ENCODE measurements around the gene SLC31A1. TPM values are rescaled to one million over a fixed set of nuclear protein-coding genes. Genes with fewer than 3 reads are reported as not detected.
"Not testable (repeated sequence)": the region's sequence is repeated elsewhere in the genome, so short reads cannot be mapped to it uniquely, and the experiment has no call there.

Gene SLC31A1
- total RNA-seq, 4 donors from 2014 or later = 2.9 to 5.6 (median 4.3) TPM

GRCh38 chr9:113227436-113227835, 6.1 kb downstream of the SLC31A1 start:
- ATAC-seq (no peak), DNase-seq (no peak)
- Histone ChIP-seq H3K27ac (no peak overlapping the region), H3K9me3 (no peaks in the 10 kb centered on the region), H3K36me3 (no peaks in the 10 kb centered on the region), H3K4me3 (no peak overlapping the region), H3K27me3 (no peaks in the 10 kb centered on the region), H3K4me1 (peaks cover 3 to 8% of the 10 kb centered on the region in 2 donors)
- TF ChIP-seq POLR2A (IDR thresholded peaks at IDR 0.05) = no peak
- TF ChIP-seq, protein P1, sequence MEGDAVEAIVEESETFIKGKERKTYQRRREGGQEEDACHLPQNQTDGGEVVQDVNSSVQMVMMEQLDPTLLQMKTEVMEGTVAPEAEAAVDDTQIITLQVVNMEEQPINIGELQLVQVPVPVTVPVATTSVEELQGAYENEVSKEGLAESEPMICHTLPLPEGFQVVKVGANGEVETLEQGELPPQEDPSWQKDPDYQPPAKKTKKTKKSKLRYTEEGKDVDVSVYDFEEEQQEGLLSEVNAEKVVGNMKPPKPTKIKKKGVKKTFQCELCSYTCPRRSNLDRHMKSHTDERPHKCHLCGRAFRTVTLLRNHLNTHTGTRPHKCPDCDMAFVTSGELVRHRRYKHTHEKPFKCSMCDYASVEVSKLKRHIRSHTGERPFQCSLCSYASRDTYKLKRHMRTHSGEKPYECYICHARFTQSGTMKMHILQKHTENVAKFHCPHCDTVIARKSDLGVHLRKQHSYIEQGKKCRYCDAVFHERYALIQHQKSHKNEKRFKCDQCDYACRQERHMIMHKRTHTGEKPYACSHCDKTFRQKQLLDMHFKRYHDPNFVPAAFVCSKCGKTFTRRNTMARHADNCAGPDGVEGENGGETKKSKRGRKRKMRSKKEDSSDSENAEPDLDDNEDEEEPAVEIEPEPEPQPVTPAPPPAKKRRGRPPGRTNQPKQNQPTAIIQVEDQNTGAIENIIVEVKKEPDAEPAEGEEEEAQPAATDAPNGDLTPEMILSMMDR (IDR thresholded peaks at IDR 0.05 in 4 of 5, conservative IDR thresholded peaks at IDR 0.05 in 1 of 5) = no peak
- in situ Hi-C loops (cut with MboI; ENCODE audit: low sequenced_read_pairs in 4 of 4) (no loop called here), intact Hi-C loops (cut with DNase I; ENCODE audit: low total_unique reads) (loop anchor here (10.0 kb wide), 1 partner anchor 173 kb away; the partner anchor contains the start of gene ZFP37)

DNA sequence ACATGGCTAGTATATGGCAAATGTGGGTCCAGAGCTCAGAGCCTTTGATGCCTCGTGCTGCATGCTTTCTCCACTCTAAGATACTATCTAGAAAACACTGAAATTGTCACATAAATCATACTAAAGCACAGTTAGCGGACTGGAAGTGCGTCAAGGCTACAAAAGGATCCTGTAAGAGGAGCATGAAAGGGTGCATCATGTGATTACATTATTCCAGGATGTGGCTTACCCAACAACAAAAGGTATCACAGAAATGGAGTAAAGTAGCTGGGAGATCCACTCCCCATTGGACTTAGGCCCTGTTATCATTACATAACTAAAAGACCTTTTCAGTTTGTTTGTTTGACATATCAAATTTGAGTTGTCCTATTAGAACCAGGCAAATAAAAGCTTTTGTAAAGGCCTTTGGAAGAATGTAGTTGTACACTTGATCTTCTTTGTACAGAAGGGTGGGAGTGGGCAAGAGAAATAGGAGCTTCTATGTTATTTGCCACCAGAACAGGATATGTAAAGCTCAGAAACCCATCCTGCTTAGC, 6.9 kb downstream of the SLC31A1 start:
- TF ChIP-seq, protein P1 (IDR thresholded peaks at IDR 0.05 in 4 of 5, conservative IDR thresholded peaks at IDR 0.05 in 1 of 5) = no peak
- no peak for TF ChIP-seq POLR2A (IDR thresholded peaks at IDR 0.05)
- Histone ChIP-seq H3K27me3 (no peaks in the 10 kb centered on the region), H3K4me1 (peaks cover 0 to under 1% of the 10 kb centered on the region in 2 donors), H3K27ac (no peak overlapping the region), H3K4me3 (no peak overlapping the region), H3K36me3 (no peaks in the 10 kb centered on the region), H3K9me3 (no peaks in the 10 kb centered on the region)
- in situ Hi-C loops (cut with MboI; ENCODE audit: low sequenced_read_pairs in 4 of 4) = no loop called here
- intact Hi-C loops (cut with DNase I; ENCODE audit: low total_unique reads) = loop anchor here (10.0 kb wide), 1 partner anchor 173 kb away; the partner anchor contains the start of gene ZFP37
- ATAC-seq = no peak
- no peak for DNase-seq

DNA sequence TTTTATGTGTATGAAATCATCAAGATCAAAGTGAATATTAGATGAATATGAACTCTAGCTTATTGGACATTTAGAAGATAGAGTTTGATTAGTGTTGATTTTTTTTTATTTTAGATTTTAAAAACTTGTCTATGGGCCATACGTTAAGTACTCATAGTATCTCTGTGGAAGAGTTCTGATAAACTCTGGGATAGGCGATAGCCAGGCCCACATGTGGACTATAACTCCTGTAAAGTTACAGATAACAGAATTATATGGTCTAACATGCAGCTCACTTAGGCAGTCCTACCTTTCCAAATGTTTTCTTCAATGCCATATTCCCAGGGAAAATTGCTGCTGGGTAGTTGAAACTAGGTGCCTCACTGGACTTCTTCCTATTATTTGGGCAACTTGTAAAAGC, 10.4 kb downstream of the SLC31A1 start:
- H3K9me3 ChIP-seq = no peaks in the 10 kb centered on the region
- ATAC-seq = no peak
- TF ChIP-seq, protein P1 (IDR thresholded peaks at IDR 0.05 in 4 of 5, conservative IDR thresholded peaks at IDR 0.05 in 1 of 5) = no peak
- no peak for TF ChIP-seq POLR2A (IDR thresholded peaks at IDR 0.05)
- no peak overlapping the region for H3K4me3 ChIP-seq
- H3K27me3 ChIP-seq = no peaks in the 10 kb centered on the region
- peaks cover 0 to 3% of the 10 kb centered on the region in 2 donors for H3K4me1 ChIP-seq
- no peaks in the 10 kb centered on the region for H3K36me3 ChIP-seq
- H3K27ac ChIP-seq = no peak overlapping the region
- intact Hi-C loops (cut with DNase I; ENCODE audit: low total_unique reads) (no loop called here), in situ Hi-C loops (cut with MboI; ENCODE audit: low sequenced_read_pairs in 4 of 4) (no loop called here)
- no peak for DNase-seq

DNA sequence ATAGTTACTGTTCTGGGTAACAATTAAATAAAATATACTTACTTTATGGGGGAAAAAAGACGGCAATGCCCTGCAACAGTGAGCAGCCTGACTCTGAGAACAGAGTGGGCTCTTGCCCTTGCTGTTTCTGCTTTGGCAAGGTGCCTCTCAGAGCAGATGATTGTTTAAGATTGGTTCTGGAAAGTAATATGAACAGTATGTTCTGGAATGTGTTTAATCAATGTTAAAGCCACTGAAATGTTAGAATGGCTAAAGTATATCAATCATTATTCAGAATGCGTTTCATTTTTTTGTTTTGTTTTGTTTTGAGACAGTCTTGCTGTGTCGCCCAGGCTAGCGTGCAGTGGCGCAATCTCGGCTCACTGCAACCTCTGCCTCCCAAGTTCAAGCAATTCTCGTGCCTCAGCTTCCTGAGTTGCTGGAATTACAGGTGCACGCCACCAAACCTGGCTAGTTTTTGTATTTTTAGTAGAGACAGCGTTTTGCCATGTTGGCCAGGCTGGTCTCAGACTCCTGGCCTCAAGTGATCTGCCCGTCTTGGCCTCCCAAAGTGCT, 14.4 kb downstream of the SLC31A1 start:
- DNase-seq; H3K27ac ChIP-seq; in situ Hi-C loops (cut with MboI; ENCODE audit: low sequenced_read_pairs in 4 of 4); H3K27me3 ChIP-seq; intact Hi-C loops (cut with DNase I; ENCODE audit: low total_unique reads); H3K4me3 ChIP-seq; H3K9me3 ChIP-seq; ATAC-seq; H3K36me3 ChIP-seq: not testable (repeated sequence)
- peaks cover 0 to 13% of the 10 kb centered on the region in 2 donors for H3K4me1 ChIP-seq

DNA sequence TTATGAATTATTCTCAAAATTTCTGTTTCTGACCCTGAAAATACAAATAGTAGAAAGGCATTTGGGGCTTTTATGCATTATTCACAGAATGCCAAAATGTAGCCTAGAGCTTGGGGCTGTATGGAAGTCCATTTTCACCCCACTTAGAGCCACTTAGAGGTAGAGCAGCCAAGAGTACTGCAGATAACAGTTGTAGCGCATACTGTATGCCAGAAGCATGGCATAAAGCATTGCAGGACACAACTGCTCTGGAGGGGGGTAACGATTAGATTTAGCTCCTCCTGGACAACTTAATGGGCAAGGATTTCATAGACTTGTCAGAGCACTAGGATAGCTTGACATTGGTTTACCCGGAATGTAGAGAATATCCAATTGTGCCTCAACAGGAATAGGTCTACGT, 15.7 kb downstream of the SLC31A1 start:
- no peaks in the 10 kb centered on the region for H3K36me3 ChIP-seq
- no peak overlapping the region for H3K4me3 ChIP-seq
- in situ Hi-C loops (cut with MboI; ENCODE audit: low sequenced_read_pairs in 4 of 4) (no loop called here), intact Hi-C loops (cut with DNase I; ENCODE audit: low total_unique reads) (no loop called here)
- ATAC-seq = no peak
- H3K27ac ChIP-seq = no peak overlapping the region
- TF ChIP-seq, protein P1 (IDR thresholded peaks at IDR 0.05 in 4 of 5, conservative IDR thresholded peaks at IDR 0.05 in 1 of 5) = no peak
- no peak for TF ChIP-seq POLR2A (IDR thresholded peaks at IDR 0.05)
- no peaks in the 10 kb centered on the region for H3K27me3 ChIP-seq
- no peaks in the 10 kb centered on the region for H3K9me3 ChIP-seq
- H3K4me1 ChIP-seq = peaks cover 0 to 13% of the 10 kb centered on the region in 2 donors
- DNase-seq = no peak
